Prostate gland (tissue), 2 donors: ENCODE measurements around the gene PRDM16.

ENCODE experiments used
- POLR2A ChIP-seq: fragments of 450-650 bp; IDR thresholded peaks from one replicate; pipeline ENCODE4 v1.6.1; 2016; ENCODE audit warnings: antibody characterized with exemption, mild to moderate bottlenecking
- POLR2AphosphoS5 ChIP-seq: sonication (generic); formaldehyde crosslinking; IDR thresholded peaks from one replicate; pipeline ENCODE4 v1.6.1; 2017; ENCODE audit warnings: antibody characterized with exemption
- TF ChIP-seq, protein P1 (sequence below), 4 experiments: fragments of 200-600 bp in 2 of 4; fragments of 450-650 bp in 2 of 4; sonication (generic) in 2 of 4; IDR thresholded peaks; 1 replicate in 3 of 4; 2 replicates in 1 of 4; pipeline ENCODE4 v1.5.1; 2016 to 2019; ENCODE audit warnings: antibody characterized with exemption in 4 of 4, mild to moderate bottlenecking in 2 of 4, moderate library complexity in 2 of 4

DNA sequence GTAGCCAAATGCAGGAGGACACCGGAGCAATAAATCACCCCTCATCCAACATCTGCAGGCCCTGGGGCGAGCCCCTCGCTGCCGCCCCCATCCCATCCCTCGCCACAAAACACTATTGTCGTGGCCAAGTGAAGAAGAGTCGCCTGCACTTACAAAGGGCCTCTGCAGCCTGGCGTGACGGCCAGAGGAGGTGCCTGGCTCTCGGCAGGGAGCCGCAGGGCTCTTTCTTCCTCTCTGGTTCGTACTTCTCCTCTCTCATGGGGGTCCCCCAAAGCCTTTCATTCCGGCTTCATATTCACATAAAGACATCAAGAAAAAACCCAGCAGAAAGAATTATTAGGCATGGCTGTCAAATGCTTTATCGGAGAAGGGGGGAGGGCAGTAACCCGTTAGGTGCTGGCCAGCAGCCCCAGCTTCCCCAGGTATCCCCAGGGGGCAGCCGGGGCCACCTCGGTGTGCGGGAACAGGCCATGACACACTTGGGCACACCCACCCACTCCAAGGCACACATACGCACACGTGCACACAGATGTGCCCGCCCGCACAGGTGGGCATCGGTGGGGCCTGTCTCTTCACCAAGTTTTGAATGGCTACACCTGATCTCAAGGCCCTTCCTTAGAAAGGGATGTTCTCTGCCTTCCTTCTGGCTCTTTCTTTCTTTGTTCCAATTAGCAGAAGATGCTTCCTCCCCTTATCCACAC is 149.1 kb downstream of the PRDM16 start:
- TF ChIP-seq POLR2A (no peak), POLR2AphosphoS5 (no peak)
- TF ChIP-seq, protein P1, sequence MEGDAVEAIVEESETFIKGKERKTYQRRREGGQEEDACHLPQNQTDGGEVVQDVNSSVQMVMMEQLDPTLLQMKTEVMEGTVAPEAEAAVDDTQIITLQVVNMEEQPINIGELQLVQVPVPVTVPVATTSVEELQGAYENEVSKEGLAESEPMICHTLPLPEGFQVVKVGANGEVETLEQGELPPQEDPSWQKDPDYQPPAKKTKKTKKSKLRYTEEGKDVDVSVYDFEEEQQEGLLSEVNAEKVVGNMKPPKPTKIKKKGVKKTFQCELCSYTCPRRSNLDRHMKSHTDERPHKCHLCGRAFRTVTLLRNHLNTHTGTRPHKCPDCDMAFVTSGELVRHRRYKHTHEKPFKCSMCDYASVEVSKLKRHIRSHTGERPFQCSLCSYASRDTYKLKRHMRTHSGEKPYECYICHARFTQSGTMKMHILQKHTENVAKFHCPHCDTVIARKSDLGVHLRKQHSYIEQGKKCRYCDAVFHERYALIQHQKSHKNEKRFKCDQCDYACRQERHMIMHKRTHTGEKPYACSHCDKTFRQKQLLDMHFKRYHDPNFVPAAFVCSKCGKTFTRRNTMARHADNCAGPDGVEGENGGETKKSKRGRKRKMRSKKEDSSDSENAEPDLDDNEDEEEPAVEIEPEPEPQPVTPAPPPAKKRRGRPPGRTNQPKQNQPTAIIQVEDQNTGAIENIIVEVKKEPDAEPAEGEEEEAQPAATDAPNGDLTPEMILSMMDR (IDR thresholded peaks at IDR 0.05) = no peak
